GM12875 (cell line): ENCODE measurements around the gene GHSR.

Source experiments
- H3K4me3 ChIP-seq: one replicate; pipeline ENCODE4 v1.5.1; 2011; ENCODE audit warnings: low read depth, low read length, control low read depth
- CTCF ChIP-seq: IDR thresholded peaks from 2 replicates; pipeline ENCODE4 v1.5.1; 2011; ENCODE audit warnings: low read depth, mild to moderate bottlenecking, control low read depth, inconsistent platforms, low read length, moderate library complexity, borderline replicate concordance; ENCODE audit not compliant: insufficient read depth

Gene GHSR

GRCh38 chr3:172396400-172396799, 51.9 kb downstream of the GHSR start:
- no peak for TF ChIP-seq CTCF
- no peak overlapping the region for H3K4me3 ChIP-seq

- no peak for TF ChIP-seq CTCF
- no peak overlapping the region for H3K4me3 ChIP-seq
Measured at GRCh38 chr3:172394692-172395091, 53.6 kb downstream of the GHSR start.
